Activated naive CD4-positive, alpha-beta T cell treated with anti-CD3 and anti-CD28 coated beads, Interleukin-2, amount 50 U/mL, for 72 hours (primary cell): ENCODE measurements around the gene PRRT3. TPM values are rescaled to one million over a fixed set of nuclear protein-coding genes. Genes with fewer than 3 reads are reported as not detected.
A peak's percentile ranks its signal among the peaks of the same experiment; 100 is the strongest.
"Not testable (repeated sequence)": the region's sequence is repeated elsewhere in the genome, so short reads cannot be mapped to it uniquely, and the experiment has no call there.

Experiments used
- ATAC-seq, 2 donors: fragments of 150-1000 bp; cut with Tn5 transposase; 2 replicates each; pipeline ENCODE4 v1.10.0; 2021; ENCODE audit warnings: mild to moderate bottlenecking in 2 of 2, moderate library complexity in 2 of 2
- DNase-seq, 2 donors: peaks; one replicate each; pipeline ENCODE4 v3.0.0; 2021 to 2022; ENCODE audit warnings: low spot score in 2 of 2
- H3K27ac Mint-ChIP-seq, 2 donors: one replicate each; pipeline ENCODE4 v1.8.0; 2022; ENCODE audit warnings: mild to moderate bottlenecking in 2 of 2, mixed read lengths in 2 of 2
- H3K36me3 Mint-ChIP-seq, 2 donors: one replicate each; pipeline ENCODE4 v1.8.0; 2022; ENCODE audit warnings: mixed read lengths in 2 of 2
- H3K9me3 Mint-ChIP-seq, 2 donors: one replicate each; pipeline ENCODE4 v1.8.0; 2022; ENCODE audit warnings: mixed read lengths in 2 of 2
- total RNA-seq, 2 donors: library from RNA; stranded (reverse); gene quantifications; one replicate each; pipeline ENCODE4 v1.2.3, GENCODE V29; 2022

PRRT3 gene
- total RNA-seq, 2 donors from 2014 or later: 1.6 to 6.7 TPM

DNA sequence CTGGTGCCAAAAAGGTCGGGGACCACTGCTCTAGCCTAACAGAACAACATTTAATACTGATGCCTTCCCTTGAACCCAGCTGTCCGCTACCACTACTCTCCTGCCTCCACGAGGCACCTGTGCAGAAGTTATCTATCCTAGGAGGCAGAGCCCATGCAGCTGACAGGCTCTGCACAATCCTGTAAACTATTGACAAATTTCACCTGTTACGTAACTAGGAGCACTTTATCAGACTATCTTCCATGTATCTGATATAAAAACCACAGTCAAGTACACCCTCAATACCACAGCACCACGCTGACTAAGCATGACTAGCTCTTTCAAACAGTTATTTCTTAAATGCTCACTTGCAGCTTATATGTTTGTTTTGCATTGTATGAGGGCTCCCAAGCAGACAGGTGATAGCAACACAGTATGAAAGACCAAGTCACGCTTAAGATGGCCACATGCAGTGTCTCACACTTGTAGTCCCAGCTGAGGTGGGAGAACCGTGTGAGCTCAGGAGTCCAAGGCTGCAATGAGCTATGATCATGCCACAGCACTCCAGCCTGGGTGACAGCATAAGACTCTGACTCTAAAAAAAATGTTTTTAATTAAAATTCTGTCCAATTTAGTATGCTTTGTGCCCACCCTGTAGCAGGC, 39.8 kb downstream of the PRRT3 start:
- Mint-ChIP-seq H3K36me3 (no peaks in the 10 kb centered on the region), H3K9me3 (no peaks in the 10 kb centered on the region), H3K27ac (no peak overlapping the region)
- ATAC-seq (no peak), DNase-seq (no peak)

DNA sequence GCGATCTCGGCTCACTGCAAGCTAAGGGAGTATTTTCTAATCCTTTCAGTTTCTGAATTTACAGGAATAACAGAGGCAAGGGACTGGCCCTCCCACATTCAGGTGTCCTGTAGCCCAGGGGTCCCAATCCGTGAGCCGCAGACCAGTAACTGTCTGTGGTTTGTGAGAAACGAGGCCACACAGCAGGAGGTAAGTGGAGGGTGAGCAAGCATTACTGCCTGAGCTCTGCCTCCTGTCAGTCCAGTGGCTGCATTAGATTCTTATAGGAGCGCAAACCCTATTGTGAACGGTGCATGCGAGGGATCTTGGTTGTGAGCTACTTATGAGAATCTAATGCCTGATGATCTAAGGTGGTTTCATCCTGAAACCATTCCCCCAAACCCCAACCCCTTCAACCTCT, 40.3 kb downstream of the PRRT3 start:
- no peaks in the 10 kb centered on the region for H3K36me3 Mint-ChIP-seq
- H3K9me3 Mint-ChIP-seq: no peaks in the 10 kb centered on the region
- ATAC-seq: no peak
- H3K27ac Mint-ChIP-seq: no peak overlapping the region
- DNase-seq: no peak

DNA sequence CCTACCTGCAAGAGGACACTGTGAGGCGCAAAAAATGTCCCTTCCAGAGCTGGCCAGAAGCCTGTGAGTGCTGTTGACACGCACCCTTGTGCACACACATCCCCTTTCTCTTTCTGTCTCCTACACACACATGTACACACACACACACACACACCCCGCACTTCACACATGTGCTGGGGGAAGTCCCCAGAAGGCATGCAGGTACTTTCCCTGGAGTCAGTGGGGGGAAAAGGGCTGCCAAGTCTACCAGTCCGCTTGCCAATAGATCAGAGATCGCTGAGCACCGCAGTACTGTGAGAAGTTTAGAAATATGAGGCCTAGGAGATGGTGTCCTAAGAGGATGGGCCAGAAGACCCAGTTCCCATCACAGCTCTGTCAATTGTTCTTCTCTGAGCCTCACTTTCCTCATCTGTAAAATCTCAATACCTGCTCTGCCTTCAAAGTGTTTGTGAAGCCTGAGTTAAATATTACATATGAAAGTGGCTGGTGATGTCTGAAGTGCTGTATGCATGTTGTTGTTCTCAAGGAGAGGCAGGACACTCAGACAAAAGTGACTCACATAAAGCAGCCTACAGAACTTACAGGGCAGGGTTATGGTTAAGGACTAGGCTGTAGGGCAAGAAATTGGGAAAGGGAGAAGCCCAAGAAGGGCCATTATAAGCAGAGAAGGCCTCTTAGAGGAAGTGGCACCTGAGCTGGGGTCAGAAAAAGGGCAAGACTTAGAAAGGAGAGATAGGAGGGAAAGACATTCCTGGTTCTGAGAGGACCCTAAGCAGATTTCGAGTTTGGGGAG, 42.8 kb downstream of the PRRT3 start:
- no peak for DNase-seq
- H3K27ac Mint-ChIP-seq: no peak overlapping the region
- no peaks in the 10 kb centered on the region for H3K9me3 Mint-ChIP-seq
- ATAC-seq: peak in 1 of 2 donors; percentile 64
- H3K36me3 Mint-ChIP-seq: no peaks in the 10 kb centered on the region

DNA sequence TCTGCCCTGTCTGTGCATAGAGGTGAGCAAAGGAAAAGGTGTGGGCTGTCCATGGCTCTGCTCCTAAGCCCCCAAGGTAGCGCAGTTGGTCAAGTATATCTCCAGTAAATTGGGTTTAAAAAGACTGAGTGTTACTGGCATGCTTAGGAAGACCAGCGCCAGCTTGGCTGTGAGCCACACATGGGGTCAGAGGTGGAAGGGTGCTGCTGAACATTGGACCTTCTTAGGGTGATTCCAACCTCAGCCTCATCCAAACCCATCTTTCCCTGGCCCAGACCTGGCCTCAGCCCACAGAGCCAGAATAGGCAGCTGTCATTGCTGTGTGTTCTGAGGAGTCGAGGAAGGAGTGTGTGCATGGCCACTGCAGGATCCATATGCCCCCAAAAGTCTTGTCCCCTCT, 43.9 kb downstream of the PRRT3 start:
- ATAC-seq: no peak
- no peak overlapping the region for H3K27ac Mint-ChIP-seq
- no peaks in the 10 kb centered on the region for H3K36me3 Mint-ChIP-seq
- no peak for DNase-seq
- H3K9me3 Mint-ChIP-seq: no peaks in the 10 kb centered on the region

DNA sequence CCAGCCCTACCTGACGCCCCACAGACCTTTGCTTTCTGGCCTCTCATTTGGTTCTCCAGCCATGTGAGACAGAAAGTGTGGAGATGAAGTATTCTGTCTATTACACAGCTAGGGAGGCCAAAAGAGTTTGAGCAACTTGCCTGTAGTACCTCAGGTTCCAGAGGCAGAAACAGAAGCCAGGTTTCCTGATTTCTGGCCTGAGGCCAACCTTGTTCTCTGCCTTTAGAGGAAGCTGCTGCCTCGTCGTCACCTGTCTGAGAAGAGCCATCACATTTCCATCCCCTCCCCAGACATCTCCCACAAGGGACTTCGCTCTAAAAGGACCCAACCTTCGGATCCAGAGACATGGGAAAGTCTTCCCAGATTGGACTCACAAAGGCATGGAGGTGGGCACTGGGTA, 45.7 kb downstream of the PRRT3 start:
- DNase-seq: no peak
- H3K36me3 Mint-ChIP-seq: no peaks in the 10 kb centered on the region
- no peak for ATAC-seq
- H3K27ac Mint-ChIP-seq: no peak overlapping the region
- no peaks in the 10 kb centered on the region for H3K9me3 Mint-ChIP-seq

DNA sequence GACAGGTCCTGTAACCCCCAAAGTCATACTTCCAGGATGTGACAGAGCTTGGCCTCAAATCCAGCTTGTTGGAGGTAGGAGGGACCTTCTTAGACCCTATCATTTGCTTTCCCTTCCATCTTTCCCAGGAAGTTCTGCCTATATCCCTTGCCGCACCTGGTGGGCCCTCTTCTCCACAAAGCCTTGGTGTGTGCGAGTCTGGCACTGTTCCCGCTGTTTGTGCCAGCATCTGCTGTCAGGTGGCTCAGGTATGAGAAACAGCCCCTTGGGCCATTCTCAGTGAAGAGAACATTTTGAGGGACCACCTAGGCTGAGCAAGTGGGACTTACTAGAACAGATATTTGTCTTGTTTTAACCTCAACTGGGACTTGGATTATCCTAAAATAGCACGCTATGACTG, 48.3 kb downstream of the PRRT3 start:
- H3K9me3 Mint-ChIP-seq: no peaks in the 10 kb centered on the region
- DNase-seq (no peak), ATAC-seq (no peak)
- no peak overlapping the region for H3K27ac Mint-ChIP-seq
- no peaks in the 10 kb centered on the region for H3K36me3 Mint-ChIP-seq

DNA sequence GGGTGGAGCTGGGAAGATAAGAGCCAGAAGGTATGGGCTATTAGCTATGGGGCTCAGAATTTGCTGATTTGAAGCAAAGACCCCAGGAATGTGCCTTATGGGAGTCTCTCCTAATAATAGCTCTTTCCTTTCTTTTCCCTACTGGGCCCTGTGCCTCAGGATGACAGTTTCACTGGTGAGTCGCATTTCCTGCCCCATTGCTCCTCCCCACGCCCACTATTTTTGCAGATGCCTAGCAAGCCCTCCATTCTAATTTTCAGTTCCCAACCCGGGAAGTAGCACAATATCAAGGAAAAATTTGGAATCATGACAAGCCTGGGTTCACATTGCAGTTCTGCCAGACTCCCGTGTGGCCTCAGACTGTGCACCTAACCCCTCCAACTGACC, 49.0 kb downstream of the PRRT3 start:
- ATAC-seq (peak in 1 of 2 donors; percentile 38), DNase-seq (no peak)
- Mint-ChIP-seq H3K36me3 (no peaks in the 10 kb centered on the region), H3K27ac (peak overlapping the region; percentile 73 to 83), H3K9me3 (no peaks in the 10 kb centered on the region)

DNA sequence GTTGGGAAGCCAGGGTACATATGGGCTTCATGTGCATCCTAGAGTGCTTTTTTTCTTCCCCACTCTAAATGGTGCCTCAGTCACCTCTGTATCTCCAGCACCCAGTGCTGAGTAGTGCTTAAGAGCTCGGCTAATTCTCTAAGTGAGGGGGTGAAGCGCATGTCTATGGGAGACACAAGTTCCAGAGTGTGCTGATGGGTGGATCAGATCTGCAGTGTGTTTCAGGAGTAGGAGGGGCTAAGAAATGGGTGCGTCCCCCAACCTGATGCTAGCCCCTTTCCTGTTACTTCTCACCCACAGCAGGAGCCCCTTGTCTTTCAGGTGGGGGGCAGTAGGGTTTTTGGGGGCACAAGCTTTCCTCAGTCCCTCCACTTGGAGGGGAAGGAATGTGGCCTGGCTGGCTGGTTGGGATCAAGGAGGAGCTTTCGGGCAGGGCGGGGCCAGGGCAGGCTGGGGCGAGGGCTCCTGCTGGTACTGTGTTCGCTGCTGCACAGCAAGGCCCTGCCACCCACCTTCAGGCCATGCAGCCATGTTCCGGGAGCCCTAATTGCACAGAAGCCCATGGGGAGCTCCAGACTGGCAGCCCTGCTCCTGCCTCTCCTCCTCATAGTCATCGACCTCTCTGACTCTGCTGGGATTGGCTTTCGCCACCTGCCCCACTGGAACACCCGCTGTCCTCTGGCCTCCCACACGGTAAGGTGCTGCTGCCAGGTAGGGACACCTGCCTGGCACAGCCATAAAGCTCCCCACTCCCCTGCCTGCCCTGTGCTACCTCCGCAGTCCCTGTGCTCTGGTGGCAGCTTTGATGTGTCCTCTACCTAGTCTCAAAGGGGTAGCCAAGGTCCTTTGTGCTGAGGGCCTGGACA, 49.6 kb downstream of the PRRT3 start, which contains the start of gene IL17RE:
Gene IL17RE (plus strand): TSS at position 477 of the 866 bp plus-strand sequence. CDS start 85 bp downstream, at position 562.
- DNase-seq (no peak), ATAC-seq (peak; percentile 30 to 54)
- Mint-ChIP-seq H3K27ac (peak within 1 kb of the TSS; percentile 73 to 83), H3K36me3 (no peaks in the 10 kb centered on the region), H3K9me3 (no peaks in the 10 kb centered on the region)

DNA sequence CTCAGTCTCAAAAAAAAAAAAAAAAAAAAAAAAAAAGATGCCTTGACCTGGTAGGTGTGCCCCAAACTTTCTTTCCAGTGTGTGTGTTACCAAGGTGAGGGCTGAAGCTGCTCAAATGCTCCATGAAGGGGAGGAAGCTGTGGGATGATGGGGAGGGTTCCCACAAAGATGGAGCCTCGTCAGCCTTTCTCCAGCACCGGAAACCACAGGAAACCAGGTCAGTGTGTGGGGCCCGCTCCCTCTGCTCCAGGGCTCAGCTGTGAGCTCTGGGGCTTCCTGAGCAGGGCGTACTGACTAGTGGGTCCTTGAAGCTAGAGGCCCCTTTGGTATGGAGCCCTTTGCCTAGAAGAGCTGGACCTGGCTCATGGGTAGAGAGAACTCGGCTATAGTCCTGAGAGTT, 50.2 kb downstream of the PRRT3 start:
- peak; percentile 63 to 79 for ATAC-seq
- H3K27ac Mint-ChIP-seq: peak overlapping the region in 1 of 2 donors; percentile 60

DNA sequence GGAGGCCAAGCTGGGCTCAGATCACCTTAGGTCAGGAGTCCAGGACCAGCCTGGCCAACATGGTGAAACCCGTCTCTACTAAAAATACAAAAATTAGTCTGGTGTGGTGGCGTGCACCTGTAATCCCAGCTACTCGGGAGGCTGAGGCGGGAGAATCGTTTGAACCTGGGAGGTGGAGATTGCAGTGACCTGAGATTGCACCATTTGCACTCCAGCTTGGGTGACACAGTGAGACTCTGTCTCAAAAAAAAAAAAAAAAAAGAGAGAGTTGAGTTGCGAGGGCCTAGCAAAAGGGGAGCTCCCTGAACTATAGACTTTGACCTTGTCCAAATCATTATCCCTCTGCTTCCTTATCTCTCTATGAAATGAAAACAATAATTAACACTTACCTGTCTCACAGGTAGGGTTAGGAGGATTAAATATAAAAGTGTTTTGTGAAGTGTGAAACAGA, 51.2 kb downstream of the PRRT3 start:
- not testable (repeated sequence) for DNase-seq, H3K36me3 Mint-ChIP-seq, ATAC-seq, H3K9me3 Mint-ChIP-seq
- peak overlapping the region in 1 of 2 donors; percentile 15 for H3K27ac Mint-ChIP-seq

More for the DNA sequence above, 50.2 kb downstream of the PRRT3 start:
- Mint-ChIP-seq H3K36me3 (no peaks in the 10 kb centered on the region), H3K9me3 (no peaks in the 10 kb centered on the region)
- DNase-seq: no peak

DNA sequence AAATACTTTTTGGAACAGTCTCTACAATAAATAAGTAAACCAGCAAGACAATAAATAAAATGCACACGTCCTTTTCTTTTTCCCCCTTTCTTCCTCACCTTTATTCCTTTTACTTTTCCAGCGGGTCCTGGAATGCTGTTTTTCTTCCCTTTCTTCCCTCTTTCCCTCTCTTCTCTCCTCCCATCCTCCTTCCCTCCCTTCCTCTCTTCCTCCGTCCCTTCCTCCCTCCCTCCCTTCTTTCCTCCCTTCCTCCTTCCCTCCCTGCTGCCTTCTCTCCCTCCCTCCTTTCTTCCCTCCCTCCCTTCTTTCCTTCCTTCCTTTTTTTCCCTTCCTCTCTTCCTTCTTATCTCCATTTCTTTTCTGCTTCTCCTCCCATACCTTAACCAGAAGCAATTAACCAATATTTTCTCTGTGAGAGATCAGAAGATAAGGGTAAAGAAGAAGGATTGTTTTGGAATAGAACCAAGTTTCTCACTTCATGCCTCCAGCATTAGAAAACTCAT, 52.9 kb downstream of the PRRT3 start:
- DNase-seq (no peak), ATAC-seq (no peak)
- Mint-ChIP-seq H3K9me3 (peaks cover 4 to 5% of the 10 kb centered on the region in 2 donors), H3K36me3 (peaks cover 6 to 8% of the 10 kb centered on the region in 2 donors), H3K27ac (no peak overlapping the region)

DNA sequence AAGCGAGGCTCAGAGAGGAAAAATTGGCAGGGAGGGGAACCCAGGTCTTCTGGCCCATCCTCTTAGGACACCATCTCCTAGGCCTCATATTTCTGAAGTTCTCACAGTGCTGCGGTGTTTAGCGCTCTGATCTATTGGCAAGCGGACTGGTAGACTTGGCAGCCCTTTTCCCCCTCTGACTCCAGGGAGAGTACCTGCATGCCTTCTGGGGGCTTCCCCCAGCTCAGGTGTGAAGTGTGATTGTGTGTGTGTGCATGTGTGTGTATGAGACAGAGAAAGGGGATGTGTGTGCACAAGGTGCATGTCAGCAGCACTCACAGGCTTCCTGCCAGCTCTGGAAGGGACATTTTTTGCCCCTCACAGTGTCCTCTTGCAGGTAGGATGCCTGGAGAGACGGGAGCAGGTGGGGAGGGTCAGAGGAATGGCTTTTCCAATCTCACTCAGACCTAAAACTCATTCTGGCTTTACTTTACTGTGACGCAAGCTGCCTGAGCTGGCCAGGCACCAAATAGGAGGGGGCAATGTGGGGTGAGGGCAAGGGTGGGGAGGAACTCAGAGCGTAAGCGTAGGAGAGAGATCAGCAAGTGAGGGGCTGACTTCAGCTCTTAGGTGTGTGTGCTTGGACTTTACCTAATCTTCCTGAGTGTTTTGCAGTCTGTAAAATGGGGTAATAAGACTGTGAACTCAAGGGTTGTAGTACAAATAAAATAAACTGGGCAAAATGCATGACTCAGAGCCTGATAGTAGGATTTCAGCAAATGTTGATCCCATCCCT, 53.6 kb downstream of the PRRT3 start:
- DNase-seq (no peak), ATAC-seq (no peak)
- Mint-ChIP-seq H3K9me3 (peaks cover 4 to 5% of the 10 kb centered on the region in 2 donors), H3K27ac (peak overlapping the region in 1 of 2 donors; percentile 47), H3K36me3 (peaks cover 11 to 14% of the 10 kb centered on the region in 2 donors)

DNA sequence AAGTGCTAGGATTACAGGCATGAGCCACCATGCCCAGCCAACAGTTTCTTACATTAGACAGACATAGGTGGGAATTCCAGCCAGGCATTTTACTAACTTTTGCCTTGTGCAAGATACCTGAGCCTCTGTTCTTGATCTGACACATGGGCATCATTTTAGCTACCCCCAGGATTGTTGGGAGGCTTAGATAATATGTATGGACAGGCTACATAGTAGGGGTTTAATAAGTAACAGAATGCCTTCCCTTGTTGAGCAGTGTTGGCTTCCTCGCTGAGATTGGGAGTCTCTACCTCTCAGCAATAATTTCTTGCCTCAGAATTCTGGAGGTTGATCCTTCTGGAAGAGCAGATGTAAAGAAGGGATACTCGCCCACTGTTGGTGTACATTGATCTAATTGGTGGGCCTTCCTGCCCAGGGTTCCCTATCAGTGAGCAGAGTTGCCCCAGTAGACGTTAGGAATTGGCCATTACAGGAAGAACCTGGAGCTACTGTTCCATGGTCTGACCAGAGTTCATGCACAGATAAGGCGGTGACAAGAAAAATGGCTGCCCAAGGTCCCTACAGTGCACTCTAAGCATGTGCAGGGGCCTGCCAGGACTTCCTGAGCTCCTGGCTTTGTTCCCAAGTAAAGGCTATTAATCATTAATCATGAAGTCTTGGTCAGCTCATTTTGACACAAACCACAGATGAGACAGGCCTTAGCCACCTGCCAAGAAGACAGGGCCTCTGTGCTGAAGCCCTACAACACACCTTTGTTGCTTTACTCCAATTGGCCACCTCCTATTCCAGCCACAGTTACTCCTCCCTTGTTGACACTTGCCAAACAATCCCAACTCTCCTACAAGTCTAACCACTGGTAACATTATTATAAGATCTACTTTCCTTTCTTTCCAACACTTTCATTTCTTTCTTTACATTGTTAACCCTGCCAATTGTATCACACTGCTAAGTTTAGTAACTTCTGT, 54.5 kb downstream of the PRRT3 start:
- DNase-seq (no peak), ATAC-seq (no peak)
- Mint-ChIP-seq H3K9me3 (peaks cover 4 to 10% of the 10 kb centered on the region in 2 donors), H3K36me3 (peaks cover 21 to 23% of the 10 kb centered on the region in 2 donors), H3K27ac (peak overlapping the region in 1 of 2 donors; percentile 47)

DNA sequence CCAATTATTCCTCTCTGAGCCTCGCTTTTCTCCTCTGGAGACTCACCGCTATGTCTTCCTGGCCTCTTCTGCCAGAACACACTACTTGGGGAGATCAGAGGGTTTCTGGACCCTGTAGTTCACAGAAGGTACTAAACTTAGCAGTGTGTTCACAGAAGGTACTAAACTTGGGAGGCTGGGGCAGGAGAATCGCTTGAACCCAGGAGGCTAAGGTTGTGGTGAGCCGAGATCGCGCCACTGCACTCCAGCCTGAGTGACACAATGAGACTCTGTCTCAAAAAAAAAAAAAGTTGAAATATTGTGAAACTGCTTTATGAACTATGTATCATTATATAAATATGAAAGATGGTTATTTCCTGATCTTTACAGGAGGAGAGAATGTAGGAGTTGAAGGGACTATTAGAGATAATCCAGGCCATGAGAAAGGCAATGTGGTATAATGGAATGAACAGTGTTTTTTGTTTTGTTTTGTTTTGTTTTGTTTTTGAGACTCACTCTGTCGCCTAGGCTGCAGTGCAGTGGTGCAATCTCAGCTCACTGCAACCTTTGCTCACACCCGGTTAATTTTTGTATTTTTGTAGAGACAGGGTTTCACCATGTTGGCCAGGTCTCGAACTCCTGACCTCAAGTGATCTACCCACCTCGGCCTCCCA, 55.3 kb downstream of the PRRT3 start:
- not testable (repeated sequence) for DNase-seq, ATAC-seq
- peaks cover 4 to 15% of the 10 kb centered on the region in 2 donors for H3K9me3 Mint-ChIP-seq
- H3K27ac Mint-ChIP-seq: peak overlapping the region in 1 of 2 donors; percentile 25
- H3K36me3 Mint-ChIP-seq: peaks cover 26 to 30% of the 10 kb centered on the region in 2 donors
